NCI-H446 treated with DMSO at 0.1 percent for 48 hours (cell line): ENCODE measurements around the gene TNIK.

Experiments
- DNase-seq: peaks from one replicate; lab custom pipeline; 2025; lab: John Stamatoyannopoulos, UW

Gene TNIK

DNA sequence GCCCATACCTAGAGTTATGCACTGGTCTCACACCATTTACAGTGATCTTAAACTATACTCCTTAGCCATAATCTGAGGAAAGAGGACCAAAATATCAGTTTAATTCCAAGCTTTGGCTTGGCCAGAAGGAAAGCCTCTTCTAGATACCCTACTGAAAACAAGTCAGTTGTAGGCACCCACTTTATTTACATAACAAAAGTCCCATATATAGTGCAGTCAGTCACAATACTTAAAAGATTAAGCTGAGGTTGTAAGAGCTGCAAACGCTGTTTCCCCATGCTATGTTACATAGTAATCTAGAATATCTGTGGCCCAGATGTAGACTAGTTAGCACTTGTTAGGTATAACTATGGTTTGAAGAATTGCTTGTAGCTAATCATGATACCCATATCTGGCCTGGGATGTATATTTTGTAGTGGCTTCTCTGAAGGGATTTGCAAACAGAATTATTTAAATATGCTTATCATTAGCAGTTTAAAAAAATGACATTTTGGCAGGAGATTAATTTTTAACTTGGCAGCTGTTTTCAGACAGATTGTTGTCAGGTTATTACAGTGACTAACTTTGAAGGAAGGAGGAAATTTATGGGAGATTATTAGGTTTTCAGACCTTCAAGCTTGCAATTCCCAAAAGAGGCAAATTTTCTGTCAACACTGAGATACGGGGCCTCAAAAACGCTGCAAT is 273.2 kb downstream of the TNIK start:
- peak; percentile 73 for DNase-seq

- DNase-seq, result no peak
Measured at GRCh38 chr3:171186383-171186782, 273.8 kb downstream of the TNIK start.

DNA sequence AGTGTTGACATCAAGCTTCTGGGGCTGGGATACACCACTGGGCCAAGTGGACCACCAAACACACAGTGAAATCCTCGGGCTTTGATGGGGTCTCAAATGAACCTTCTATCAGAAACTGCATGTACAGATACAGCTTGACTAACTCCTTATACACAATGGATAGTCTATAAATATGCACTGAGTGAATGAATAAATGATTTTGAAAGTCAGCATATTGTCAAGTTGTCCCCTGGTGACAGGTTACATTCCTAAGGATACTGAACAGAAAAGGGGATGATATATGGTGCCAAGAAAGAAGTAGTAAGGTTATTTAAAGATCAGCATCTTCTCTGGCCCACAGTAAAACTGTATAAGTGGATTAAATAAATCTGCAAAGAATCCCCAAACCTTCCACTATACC is 274.2 kb downstream of the TNIK start:
- DNase-seq, result no peak

DNA sequence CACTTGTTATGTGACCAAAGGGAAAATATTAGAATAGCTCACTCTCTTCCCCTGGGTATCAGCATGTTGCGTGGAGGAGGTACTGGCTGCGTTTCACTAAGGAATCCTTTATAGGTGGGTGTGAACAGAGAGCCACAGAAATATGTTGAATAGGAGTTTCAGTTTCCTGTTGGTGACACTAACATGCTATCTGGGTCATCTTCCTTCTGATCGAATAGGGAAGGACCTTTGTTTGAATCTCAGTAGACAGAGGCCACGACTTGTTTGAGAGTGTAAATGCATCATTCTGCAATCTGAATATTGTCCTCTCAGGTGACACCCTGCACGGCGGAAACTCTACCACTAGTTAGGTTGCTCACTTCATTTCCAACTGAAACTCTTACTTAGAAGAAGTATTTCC is 275.8 kb downstream of the TNIK start:
- DNase-seq, result no peak

- no peak for DNase-seq
Measured at GRCh38 chr3:171183042-171183441, 277.2 kb downstream of the TNIK start.

GRCh38 chr3:171181907-171182690 is 278.1 kb downstream of the TNIK start:
- DNase-seq, result peak; percentile 10

- no peak for DNase-seq
Measured at GRCh38 chr3:171178714-171179113, 281.5 kb downstream of the TNIK start.

DNA sequence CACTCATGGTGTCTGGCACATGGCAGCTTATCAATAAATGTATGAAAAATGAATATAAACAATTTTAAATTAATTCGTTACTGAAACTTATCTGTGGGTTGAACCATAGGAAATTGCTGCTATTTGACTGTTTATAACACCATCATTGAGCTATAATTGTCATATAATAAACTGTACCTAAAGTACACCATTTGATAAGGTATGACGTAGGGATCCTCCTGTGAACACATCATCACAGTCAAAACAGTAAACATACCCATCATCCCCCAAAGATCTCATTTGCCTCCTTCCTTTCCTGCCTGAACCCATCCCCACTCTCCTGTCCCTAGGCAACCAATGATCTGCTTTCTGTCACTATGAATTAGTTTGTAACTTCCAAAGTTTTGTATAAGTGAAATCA is 282.7 kb downstream of the TNIK start:
- no peak for DNase-seq

DNA sequence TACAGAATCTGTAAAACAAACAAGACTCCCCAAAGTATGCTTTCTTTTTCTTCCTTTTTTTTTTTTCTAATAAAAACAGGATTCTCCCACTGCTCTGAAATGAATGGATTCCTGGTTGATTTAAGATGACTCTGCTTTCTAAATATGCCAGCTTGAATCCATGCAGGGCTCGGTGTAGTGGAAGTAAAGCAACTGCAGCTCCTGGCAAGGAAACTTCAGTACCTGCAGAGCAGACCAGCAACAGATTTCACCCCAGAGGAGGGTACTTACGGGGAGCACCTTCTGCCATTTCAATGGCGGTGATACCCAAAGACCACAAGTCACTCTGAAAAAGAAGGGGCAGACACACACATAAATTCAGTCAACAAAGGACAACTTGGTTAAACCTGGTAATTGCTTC is 283.1 kb downstream of the TNIK start:
- DNase-seq, result no peak

- no peak for DNase-seq
Measured at GRCh38 chr3:171176244-171176933, 283.8 kb downstream of the TNIK start.

DNA sequence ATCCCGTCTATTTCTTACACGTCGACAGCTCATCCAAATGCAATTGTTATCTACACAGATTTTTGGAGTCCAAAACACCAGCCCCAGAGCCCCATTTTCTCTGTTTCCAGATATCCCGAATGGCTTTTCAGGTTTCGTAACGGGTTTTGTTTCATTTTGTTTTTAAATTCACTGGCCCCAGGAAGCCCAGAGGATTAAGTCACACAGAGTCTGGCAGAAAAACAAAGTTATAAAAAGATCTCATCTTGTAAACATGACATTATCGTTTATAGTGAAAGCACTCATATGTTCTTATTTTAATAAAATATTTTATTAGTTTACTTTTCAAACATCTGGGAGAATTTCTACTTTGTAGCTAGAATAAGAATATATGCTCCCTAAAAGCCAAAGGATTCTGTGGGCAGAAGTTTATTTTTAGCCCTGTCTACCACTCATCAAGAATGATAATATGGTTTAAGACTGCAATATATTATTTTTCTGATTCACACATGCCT is 284.4 kb downstream of the TNIK start:
- no peak for DNase-seq

GRCh38 chr3:171173736-171174135 is 286.5 kb downstream of the TNIK start:
- DNase-seq, result no peak

- no peak for DNase-seq
Measured at GRCh38 chr3:171172070-171172469, 288.1 kb downstream of the TNIK start.

- no peak for DNase-seq
Measured at GRCh38 chr3:171169866-171170265, 290.3 kb downstream of the TNIK start.

DNA sequence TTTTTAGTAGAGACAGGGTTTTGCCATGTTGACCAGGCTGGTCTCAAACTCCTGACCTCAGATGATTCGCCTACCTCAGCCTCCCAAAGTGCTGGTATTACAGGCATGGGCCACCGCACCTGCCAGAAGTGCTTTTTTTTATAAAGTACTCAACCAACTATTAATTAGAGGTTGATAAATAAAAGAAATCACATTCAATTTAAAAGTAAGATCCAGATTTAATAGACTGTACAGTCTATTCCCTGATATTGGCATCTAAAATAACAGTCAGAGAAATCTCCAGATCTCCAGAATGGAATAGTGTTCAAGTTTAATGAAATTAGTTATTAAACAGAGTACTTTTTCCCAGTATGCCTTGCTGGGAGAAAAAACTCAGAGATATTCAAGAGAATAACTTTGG is 290.8 kb downstream of the TNIK start:
- DNase-seq, result no peak

GRCh38 chr3:171168551-171168950 is 291.7 kb downstream of the TNIK start:
- no peak for DNase-seq

GRCh38 chr3:171168086-171168485 is 292.1 kb downstream of the TNIK start:
- DNase-seq, result no peak

- no peak for DNase-seq
Measured at GRCh38 chr3:171165983-171166382, 294.2 kb downstream of the TNIK start.

DNA sequence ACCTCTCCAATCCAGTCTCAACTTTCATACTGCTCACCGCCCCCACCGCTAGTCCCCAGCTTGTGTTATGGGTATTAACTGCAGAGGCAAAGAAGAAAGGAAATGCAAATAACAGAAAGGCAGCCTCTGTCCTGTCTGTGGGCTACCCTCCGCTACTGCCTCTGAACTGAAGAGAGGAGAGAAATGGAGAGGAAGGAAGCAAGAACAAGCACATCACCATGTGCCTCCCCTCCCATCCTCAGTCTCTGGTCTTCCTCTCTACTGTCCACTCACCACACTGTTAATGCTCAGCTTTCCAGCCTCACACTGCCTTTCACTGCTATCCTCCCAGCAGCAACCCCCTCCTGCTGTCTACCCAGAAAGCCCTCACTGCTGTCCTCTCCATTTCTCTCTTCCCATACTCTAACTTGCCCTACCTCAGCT is 294.7 kb downstream of the TNIK start:
- DNase-seq, result no peak

DNA sequence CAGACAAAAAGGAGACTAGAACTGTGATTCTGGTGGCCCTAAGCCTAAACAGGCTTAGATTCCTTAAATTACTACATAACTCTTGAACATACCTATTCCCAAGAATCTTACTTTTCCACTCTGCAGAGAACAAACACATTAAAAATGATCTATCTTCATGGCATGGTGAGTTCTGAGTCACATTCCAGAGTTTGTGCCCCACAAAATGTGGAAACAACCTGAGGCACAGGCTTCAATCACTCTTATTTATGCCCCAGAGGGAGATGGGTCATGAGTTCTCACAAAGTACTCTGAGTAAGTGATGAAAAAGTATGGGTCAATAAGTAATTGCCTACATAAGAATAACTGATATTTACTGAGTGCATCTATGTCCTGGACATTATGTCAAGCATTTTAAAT is 296.1 kb downstream of the TNIK start:
- no peak for DNase-seq

DNA sequence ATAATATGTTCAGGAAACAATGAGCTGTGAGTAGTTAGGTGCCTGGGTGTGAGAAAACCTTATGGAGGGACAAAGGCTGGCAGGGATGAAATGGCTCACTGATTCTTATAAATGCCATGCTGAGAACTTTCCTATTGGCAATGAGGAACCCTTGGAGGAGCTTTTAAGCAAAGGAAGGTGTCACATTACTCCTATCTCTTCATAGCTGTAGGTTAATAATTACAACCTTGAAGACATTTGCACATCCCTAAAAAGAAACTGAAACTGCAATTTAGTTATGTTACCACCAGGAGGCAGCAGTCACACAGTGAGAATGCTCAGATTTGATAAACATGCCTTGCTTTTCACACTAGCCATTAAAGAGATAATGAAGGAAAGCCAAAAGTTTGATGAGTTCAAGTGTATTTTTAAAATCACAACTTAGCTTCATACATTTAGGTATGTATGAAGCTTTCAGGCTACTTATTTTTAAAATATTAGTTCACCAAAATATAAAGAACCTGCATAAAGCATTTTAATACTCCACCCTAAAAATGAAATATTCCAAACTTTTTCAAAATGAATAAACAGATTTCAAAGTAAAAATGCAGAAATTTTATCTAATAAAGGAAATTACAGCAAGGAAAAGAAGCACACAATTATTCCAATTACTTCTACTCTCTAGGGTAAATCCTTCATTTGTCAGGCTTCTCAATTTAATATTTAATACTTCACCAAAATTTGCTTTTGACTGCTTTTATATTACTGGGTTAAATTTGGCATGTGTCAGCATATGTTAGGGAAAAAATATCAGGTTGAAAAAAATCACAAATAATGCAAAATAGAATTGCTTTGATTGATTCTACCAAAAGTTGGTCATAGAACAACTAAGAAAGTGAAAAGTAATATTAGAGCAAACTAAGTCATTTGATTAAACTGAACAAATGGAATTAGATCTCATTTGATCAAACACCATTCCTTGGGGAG is 296.8 kb downstream of the TNIK start:
- DNase-seq, result peak; percentile 6

GRCh38 chr3:171160325-171160724 is 299.9 kb downstream of the TNIK start:
- DNase-seq, result no peak
